ENCODE data around the gene ROR2. TPM values are rescaled to one million over a fixed set of nuclear protein-coding genes. Genes with fewer than 3 reads are reported as not detected.

Gene ROR2
- total RNA-seq, 1 donor from 2014 or later, result not detected

DNA sequence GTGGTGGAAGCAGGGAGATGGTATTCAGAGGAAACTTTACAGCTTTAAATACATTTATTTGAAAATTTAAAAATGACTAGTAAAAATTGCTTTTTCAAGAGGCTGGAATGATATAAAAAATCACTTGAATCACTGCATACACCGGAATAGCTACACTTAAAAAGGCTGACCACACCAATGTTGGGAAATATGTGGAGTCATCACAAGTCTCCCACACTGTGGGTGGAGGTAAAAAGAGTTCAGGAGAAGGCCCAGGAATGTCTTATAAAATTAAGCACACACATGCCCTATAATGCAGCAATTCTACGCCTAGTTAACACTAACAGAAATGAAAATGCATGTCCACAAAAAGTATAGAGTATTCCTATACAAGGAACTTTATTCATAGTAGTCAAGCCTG is 198.1 kb downstream of the ROR2 start:
- no peak for DNase-seq (ENCODE audit: low read depth, low spot score)

DNA sequence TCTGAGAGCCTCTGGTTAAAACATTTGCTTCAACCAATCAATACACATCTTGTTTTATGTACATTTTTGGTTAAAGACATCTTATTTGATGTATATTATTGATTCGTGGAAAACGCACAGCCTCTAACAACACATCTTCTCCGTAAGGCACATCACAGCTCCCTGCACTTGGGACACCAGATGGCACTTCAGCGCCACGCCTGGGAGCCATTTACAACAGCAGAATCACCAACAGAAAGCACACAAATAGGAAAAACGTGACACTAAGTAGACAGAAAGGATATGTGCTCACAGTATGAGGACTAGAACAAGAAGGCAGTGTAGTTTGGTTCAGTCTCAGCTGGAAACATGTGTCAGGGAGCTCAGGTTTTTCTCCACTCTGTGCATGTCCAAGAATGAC is 199.7 kb downstream of the ROR2 start:
- no peak for DNase-seq (ENCODE audit: low read depth, low spot score)

DNA sequence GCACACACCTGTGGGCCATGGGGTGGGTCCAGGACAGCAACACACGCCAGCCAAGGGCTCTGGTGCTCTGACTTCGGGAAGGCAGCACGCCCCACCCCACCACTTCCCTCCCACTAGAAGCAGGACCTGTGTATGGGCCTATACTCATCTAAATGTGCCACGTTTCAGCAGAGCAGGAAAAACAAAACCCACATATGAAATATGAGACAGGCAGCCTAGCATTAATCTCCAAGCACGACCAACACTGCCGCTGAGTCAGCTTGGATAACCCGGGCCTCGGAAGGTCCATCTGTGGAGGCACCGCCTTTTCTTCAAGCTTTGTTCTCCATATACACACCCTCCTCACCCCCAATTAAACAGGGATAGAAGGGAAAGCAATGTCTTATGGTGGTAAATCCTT is 203.1 kb downstream of the ROR2 start:
- no peak for DNase-seq (ENCODE audit: low read depth, low spot score)

DNA sequence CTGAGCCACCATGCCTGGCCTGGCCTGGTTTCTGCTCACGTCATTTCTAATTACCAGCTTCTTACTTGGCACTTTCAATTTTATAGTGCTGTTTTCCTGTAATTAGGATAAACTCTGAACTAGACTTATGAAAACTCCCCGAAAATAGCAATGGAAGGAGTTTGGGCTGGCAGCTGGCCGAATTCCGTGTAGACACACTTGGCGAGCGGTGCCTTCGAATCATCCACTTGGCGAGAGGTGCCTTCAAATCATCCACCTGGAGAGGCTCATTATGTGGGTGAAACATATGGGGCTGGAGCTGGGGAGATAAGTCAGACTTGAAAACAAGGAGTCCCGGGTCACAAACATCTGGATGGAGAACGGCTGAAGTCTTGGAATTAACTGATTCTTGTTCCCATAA is 203.7 kb downstream of the ROR2 start:
- DNase-seq (ENCODE audit: low read depth, low spot score), result no peak

DNA sequence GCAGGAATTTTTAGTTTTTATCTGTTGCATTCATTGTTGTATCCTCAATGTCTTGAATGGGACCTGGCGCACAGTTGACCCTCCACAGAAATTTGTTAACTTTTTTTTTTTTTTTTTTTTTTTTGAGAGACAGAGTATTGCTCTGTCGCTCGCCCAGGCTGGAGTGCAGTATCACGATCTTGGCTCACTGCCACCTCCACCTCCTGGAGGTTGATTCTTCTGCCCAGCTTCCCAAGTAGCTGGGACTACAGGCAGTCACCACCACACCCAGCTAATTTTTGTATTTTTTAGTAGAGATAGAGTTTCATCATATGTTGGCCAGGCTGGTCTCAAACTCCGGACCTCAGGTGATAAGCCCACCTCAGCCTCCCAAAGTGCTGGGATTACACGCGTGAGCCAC is 205.9 kb downstream of the ROR2 start:
- DNase-seq (ENCODE audit: low read depth, low spot score), result no peak

DNA sequence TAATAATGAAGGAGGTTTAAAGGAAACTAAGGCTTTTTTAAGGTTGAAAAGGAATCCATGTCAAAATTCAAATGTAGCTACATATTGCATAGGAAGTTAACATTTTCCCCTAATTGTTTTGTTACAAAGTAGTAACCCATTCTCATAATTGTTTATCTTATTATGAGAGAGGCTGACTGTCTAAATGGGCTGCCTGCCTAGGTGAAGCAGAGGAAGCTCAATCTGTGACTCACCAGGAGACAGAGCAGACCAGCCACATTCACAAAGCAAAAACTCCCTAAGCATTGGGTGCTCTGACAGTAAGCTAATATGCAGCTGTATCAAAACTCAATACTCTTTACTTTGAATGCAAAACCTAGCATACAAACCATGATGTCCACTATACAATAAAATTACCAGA is 208.5 kb downstream of the ROR2 start:
- peak; percentile 30 for DNase-seq (ENCODE audit: low read depth, low spot score)

DNA sequence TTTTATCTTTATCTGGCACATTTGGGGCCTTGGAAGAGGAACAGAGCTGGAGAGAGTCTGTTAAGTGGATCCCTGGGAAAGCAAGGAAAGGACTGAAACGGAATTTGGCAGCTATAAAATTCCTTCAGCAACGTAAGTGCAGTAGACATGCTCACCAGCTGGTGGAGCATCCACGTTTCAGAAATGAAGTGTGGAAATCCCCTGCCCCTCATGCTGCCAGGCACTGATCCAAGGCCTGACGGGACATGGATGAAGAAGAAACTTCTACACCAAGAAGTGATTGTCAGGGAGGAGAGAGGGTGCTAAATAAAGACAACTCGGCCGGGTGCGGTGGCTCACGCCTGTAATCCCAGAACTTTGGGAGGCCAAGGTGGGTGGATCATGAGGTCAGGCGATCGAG is 209.3 kb downstream of the ROR2 start:
- peak; percentile 35 for DNase-seq (ENCODE audit: low read depth, low spot score)

DNA sequence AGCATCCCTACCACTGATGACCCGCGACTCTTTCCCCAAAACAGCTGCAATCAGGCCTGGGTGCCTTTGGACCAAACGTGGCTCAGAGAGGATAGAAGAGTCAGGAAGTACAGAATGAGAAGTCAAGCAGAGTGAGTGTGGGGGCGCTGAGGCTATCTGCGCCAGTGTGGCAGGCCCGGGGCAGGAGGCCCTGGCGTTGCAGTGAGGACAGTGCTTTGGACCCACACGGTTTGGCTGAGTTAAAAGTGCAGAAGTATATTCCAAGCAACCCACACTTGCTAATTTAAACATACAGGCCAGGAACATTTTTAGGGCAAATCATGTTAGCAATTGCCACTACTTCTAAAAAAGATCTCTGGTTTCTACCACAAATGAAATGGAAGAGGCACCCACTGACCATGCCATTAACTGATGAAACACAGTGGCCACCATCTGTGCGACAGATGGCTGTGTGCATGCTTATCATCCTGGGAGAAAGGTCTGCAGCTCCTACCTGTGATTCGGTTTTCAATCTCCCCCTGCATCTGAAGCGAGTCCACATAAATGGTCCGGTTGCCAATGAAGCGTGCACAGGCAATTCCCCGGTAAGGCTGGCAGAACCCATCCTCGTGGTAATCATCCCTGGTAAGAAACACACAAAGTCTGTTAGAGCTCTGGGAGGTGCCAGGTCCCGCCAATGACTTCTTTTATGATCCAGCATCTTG is 213.0 kb downstream of the ROR2 start:
- DNase-seq (ENCODE audit: low read depth, low spot score), result no peak

DNA sequence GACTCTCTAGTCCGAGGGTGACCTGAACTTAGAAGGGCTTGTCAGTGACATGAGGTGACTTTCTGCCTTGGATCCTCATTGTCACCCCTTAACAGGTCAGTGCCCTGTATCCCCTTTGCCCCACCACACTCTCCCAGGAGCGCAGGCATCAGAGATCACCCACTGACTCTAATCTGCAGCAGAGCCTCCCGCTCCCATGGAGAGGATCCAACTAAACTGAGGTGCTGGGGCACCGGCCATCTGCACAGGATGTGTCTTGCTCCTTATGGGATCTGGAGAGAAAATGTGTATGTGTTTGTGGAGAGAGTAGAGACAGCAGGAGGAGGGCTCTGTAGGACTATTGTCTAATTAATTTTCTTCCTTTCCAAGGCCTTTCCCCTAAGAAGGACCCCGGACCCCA is 213.7 kb downstream of the ROR2 start:
- no peak for DNase-seq (ENCODE audit: low read depth, low spot score)

DNA sequence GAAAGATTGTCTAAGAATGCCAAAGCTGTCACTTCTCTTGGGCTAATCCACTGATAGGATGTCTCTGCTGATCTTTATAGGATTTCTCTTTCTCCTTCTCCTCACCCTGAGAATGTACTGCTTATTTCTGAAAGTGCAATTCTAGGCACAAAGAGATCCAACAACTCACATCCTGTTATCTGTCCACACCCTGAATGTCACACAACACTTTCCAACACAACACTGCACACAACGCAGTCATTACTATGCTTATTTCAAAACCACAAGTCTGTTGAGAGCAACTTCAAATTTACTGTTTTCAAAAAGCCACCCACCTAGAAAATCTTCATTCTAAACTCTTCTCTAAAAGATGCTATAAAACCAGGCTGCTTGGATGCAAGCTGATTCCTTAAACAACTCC is 215.0 kb downstream of the ROR2 start:
- no peak for DNase-seq (ENCODE audit: low read depth, low spot score)

DNA sequence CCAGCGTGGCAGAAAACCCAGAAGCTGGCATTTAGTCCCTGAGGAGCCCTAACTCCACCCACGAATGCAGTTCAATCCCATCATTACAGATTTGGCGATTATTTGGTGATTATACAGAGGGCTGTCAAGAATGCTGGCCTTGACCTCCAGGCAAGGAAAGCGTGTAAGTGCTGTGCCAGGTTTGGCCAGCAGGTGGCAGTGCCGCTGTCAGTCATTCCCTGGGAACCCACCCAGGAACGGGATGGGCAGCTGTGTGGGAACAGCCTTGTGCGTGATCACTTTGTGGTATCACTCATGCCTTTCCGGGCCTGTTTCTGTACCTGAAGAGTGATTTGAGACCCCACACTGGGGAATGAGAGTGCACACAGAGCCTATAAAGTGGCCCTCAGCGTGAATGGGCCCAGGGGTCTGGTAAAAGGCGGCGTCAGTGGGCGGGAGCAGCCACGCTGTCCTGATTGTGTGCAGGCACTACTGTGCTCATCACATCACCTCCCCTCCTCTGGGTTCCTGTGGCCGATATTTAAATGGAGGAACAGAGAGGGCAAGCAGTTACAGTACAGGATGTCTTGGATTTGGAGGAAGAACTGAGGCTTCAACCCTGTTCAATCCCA is 215.6 kb downstream of the ROR2 start:
- no peak for DNase-seq (ENCODE audit: low read depth, low spot score)

DNA sequence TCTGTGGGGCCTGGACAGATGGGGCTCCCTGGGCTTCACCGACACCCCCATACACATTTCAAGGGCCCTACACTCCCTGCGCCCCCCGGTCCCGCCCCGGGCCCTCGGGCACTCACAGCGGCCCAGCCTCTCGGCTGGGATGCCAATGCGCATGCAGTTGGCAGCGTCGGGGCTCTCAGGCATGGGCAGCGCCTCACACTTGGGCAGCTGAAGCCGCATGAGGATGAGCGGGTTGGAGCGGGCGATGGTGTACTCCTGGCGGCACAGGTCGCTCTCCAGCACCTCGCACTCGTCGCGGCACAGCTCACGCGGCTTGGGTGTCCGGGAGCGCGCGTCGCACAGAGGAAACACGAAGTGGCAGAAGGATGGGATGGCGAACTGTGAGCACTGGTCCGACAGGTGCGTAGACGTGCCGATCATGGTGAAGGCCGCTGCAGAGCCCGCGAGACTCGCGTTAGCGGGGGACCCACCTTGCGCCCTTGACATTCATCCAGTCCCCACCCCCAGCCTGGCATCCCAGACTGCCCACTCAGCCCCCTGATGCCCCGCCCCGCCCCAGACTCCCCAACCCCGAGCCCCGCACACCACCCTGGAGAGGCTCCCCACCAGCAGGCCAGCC is 216.9 kb downstream of the ROR2 start:
- DNase-seq (ENCODE audit: low read depth, low spot score), result no peak

DNA sequence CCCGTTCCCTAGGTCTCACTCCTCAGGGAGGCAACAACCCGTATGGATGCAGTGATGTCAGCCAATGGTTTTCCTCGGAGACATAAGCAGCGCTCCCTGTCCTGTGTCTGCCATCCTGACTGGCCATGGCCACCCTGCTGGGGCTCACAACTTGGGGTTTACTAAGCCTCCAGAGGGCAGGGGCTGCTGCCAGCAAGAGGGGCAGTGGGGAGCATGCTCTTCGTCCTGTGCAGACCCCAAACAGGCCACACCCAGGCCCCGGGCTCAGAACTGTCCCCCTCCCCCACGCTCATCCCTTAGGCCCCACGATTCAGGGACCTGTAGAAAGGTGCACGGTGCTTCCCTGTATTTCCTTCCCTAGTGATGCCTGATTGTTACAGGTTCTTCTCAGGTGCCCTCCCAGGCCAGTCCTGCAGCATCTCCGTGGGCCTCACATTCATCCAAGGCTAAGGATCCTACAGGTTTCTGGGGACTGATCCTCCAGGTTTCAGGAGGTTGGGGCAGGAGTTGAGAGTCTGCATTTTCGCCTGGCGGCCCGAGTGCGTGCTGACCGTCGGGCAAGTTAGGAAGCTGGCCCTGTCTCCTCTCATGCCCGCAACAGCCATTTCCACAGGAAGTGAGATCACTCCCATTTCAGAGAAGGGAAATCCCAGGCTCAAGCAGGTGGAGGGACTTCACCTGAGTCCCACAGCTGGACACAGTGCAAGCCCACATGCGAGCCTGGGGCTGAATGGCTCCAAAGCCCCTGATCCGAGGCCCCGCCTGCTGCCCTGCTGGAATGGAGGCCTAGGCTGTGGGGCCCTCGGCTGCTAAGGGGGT is 217.6 kb downstream of the ROR2 start:
- no peak for DNase-seq (ENCODE audit: low read depth, low spot score)

DNA sequence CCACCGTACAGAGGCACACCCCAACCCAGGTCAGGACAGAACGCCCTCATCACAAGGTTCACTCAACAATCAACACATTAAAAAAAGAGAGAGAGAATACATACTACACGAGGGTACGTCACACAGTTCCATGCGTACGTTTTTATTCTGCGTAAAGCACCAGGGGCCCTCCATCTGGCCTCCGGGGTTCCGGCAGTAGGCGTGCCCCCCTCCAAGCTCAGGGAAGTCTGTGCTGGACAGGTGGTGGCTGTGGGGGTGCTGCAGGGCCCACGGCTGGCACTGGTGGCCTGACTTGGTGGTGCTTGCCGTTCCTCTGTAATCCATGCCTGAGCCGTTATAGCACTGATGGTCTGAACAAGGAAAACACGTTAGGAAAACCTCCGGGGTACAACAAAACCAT is 219.2 kb downstream of the ROR2 start:
- DNase-seq (ENCODE audit: low read depth, low spot score), result no peak

DNA sequence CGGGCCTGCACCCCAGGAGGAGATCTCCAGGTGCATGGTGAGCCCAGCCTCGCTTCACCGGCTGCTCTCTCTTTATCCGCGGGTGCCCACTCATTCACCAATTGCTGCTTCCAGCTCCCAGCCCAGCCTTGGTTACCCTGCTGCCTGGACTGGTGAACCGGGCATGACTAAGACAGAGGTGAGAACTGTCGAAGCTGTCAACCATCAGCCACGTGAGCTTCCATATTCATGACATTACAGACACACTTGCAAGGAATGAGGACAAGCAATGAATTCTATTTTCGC is 220.5 kb downstream of the ROR2 start:
- no peak for DNase-seq (ENCODE audit: low read depth, low spot score)

DNA sequence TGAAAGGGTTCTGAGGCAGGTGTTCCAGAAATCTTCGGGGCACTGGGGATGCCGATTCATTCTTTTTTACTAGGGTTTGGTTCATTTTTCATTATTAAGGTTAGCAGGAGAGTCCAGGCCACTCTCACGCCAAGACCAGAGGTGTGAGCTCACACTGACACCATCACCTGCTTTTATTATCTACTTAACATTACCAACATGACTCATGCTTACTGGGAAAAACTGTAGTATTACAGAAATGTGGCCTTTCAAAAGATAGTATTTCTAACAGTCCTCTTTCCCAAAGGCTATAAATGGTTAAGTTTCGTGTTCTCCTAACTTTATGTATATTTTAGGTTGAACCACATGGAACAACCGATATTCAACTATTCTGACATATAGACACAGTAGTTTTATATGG is 222.1 kb downstream of the ROR2 start:
- no peak for DNase-seq (ENCODE audit: low read depth, low spot score)

DNA sequence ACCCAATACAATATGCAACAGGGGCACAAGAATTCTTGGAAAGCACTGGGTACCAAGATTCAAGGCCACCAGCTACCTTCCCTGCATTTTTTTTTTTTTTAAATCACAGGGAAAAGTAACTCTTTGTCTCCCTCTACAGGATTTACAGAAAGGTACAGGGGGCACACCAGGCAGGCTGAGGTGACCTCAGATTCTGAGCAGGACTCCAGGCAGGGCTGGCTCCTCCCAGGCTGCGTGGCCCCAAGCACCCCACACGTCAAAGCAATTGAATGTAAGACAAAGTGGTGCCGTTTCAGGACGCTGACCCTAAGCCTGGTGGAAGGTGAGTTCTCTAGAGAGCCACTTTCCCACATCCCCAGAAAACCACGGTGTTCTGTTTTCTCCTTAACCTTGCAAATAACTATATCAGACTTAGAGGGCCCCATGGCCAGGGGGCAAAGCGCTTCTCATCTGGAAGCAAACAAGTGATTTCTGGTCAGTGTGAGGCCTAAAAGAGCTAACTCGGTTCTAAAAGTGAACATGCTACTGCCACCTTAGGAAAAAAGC is 222.6 kb downstream of the ROR2 start:
- DNase-seq (ENCODE audit: low read depth, low spot score), result no peak

DNA sequence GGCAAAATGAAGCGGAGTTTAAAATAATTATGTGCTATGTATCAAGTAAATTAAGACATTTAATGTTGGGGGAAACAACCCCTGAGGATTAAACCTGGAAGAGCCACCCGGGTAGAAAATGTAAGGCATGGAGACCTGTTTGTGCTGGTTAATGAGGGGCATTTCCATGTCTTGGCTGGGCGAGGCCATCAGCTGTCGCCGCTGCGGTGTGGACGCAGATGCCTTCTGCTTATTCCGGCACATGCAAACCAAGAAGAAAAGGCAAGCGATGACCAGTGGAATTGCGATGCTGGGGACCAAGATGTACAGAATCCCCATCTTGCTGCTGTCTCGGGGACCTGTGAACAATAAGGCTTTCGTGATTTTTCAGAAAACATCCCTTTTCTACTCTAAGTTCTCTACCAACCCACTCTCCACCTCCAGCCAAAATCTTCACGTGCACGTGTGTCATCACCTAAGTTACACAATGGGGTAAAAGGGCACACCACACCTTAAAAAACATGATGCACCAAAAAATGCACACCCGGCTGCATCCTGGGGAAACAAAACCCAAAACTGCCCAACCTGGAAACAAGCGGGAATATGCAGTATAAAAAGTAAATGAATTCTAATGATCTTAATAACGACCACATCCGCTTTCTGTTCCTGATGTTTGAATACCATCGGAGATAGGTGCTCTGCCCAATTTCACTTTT is 223.5 kb downstream of the ROR2 start:
- DNase-seq (ENCODE audit: low read depth, low spot score), result no peak

DNA sequence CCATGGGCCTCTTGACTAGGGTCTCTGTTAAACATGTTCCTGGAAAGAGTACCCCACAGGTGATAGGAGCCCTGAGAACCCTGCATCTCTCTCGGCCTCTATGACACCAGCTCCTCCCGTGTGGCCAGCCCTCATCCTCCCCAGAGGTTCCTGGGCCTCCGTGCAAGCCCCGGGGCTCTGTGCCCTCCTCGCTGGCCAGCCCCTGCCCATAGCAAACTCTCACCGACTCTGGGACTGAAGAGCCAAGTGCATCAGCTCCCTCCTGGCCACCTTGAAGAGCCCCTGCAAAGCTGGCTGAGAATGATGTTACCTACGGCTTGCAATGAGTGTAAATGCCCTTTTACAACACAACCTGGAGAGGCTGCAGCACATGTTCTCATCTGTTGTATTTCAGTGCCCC is 224.4 kb downstream of the ROR2 start:
- no peak for DNase-seq (ENCODE audit: low read depth, low spot score)

DNA sequence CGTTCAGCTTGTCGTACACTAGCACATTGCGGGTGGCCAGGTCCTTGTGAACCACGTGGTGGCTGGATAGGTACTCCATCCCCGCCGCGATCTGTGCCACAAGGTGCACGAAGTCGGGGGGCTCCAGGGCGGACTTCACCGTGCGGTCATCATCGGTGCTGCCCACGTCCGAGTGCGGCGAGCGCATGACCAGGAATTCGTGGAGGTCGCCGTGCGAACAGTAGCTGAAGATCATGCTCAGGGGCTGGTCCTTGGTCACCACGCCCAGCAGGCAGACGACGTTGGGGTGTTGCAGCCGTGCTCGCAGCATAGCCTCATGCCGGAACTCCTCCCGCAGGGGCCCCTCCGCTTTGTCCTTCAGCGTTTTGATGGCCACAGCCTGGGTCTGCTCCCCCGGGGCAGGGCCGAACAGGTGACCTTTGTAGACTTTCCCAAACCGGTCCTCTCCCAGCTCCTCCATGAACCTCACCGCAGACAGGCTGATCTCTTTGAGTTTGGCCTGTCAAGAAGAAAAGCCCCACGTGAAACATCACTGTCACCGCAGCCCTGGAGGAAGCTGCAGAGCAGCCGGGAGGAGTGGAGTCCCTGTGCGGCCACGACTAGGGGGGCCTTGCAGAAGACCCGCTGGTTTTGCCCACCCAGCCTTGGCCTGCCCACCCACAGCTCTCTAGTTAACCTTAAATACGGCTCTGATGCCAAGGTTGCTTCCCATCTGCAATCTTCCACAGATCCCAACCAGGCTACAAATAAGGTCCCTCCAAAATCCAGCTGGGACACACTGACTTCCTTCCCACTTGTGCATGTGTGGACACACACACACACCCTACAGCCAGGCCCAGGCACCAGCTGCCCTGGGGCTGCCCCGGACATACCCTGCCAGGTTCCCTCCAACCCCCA is 225.2 kb downstream of the ROR2 start:
- no peak for DNase-seq (ENCODE audit: low read depth, low spot score)

DNA sequence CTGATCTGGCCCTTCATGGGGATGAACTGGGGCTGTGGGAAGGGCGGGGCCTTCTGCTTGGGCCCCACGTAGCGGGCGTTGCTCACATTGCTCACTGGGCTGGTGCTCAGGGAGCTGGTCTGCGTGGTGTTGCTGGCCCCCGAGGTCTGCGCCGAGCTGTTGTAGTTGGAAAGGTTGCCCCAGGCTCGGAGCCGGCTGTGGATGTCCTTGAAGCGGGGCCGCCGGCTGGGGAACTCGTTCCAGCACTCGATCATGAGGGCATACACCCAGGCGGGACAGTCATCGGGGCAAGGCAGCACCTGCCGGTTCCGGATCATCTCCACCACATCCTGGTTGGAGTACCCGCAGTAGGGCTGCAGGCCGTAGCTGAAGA is 226.0 kb downstream of the ROR2 start:
- DNase-seq (ENCODE audit: low read depth, low spot score), result no peak

Data from pulmonary artery endothelial cell (primary cell).